Activated naive CD4-positive, alpha-beta T cell treated with anti-CD3 and anti-CD28 coated beads, Interleukin-2, amount 50 U/mL, for 16 hours (primary cell): Measurements from ENCODE around the gene TAF3.
A peak's percentile ranks its signal among the peaks of the same experiment; 100 is the strongest.

Experiments
- DNase-seq: peaks from one replicate; pipeline ENCODE4 v3.0.0-alpha.2; 2020

Gene TAF3

GRCh38 chr10:8035641-8036470 lies 217.6 kb downstream of the TAF3 start:
- peak; percentile 10 for DNase-seq

GRCh38 chr10:8036506-8037198 lies 218.3 kb downstream of the TAF3 start:
- DNase-seq, result peak; percentile 11

GRCh38 chr10:8037199-8037801 lies 219.0 kb downstream of the TAF3 start:
- peak; percentile 12 for DNase-seq

GRCh38 chr10:8037941-8038894 lies 219.9 kb downstream of the TAF3 start:
- no peak for DNase-seq

GRCh38 chr10:8039321-8039881 lies 221.1 kb downstream of the TAF3 start:
- DNase-seq, result no peak

- DNase-seq, result no peak
These were observed 222.3 kb downstream of the TAF3 start for GRCh38 chr10:8040651-8041050.

- DNase-seq, result no peak
These were observed 223.1 kb downstream of the TAF3 start for GRCh38 chr10:8041284-8041991.

- DNase-seq, result no peak
These were observed 223.9 kb downstream of the TAF3 start for GRCh38 chr10:8041992-8042720.

GRCh38 chr10:8042721-8043568 lies 224.6 kb downstream of the TAF3 start:
- no peak for DNase-seq

- no peak for DNase-seq
These were observed 225.4 kb downstream of the TAF3 start for GRCh38 chr10:8043569-8044306.

GRCh38 chr10:8044331-8044907 lies 226.1 kb downstream of the TAF3 start:
- DNase-seq, result no peak

- no peak for DNase-seq
These were observed 226.8 kb downstream of the TAF3 start for GRCh38 chr10:8044908-8045725.

- no peak for DNase-seq
These were observed 227.6 kb downstream of the TAF3 start for GRCh38 chr10:8045726-8046494.

- no peak for DNase-seq
These were observed 229.4 kb downstream of the TAF3 start for GRCh38 chr10:8047452-8048280.

- DNase-seq, result no peak
These were observed 230.1 kb downstream of the TAF3 start for GRCh38 chr10:8048281-8049008.
